ENCODE results near the gene CD248.

The CD248 gene

GRCh38 chr11:66315498-66315885 lies 1.4 kb downstream of the CD248 start:
- TF ChIP-seq CTCF (IDR thresholded peaks at IDR 0.05; ENCODE audit: low read depth, low read length) = no peak

GRCh38 chr11:66314561-66315497 lies 2.0 kb downstream of the CD248 start:
- peak overlapping the region; percentile 63 to 65 for H3K4me3 ChIP-seq (replicated peaks in 1 of 2; ENCODE audit: low read depth in 2 of 2, low read length in 2 of 2)
- TF ChIP-seq CTCF (IDR thresholded peaks at IDR 0.05; ENCODE audit: low read depth, low read length) = no peak
- DNase-seq (ENCODE audit: low read depth in 2 of 2) = no peak

More at GRCh38 chr11:66315498-66315885, 1.4 kb downstream of the CD248 start:
- H3K4me3 ChIP-seq (replicated peaks in 1 of 2; ENCODE audit: low read depth in 2 of 2, low read length in 2 of 2) = peak overlapping the region; percentile 63 to 65
- DNase-seq (ENCODE audit: low read depth in 2 of 2) = no peak

- no peak for TF ChIP-seq CTCF (IDR thresholded peaks at IDR 0.05; ENCODE audit: low read depth, low read length)
- no peak for DNase-seq (ENCODE audit: low read depth in 2 of 2)
- H3K4me3 ChIP-seq (replicated peaks in 1 of 2; ENCODE audit: low read depth in 2 of 2, low read length in 2 of 2) = peak overlapping the region; percentile 63 to 65
Observed at GRCh38 chr11:66314186-66314501, 2.7 kb downstream of the CD248 start.

GRCh38 chr11:66313321-66314185 lies 3.3 kb downstream of the CD248 start:
- H3K4me3 ChIP-seq (replicated peaks in 1 of 2; ENCODE audit: low read depth in 2 of 2, low read length in 2 of 2) = peak overlapping the region; percentile 63 to 65
- peak; percentile 31 for TF ChIP-seq CTCF (IDR thresholded peaks at IDR 0.05; ENCODE audit: low read depth, low read length)

GRCh38 chr11:66312549-66313320 lies 4.1 kb downstream of the CD248 start:
- peak; percentile 99 to 100 for DNase-seq (ENCODE audit: low read depth in 2 of 2)
- no peak for TF ChIP-seq CTCF (IDR thresholded peaks at IDR 0.05; ENCODE audit: low read depth, low read length)
- peak overlapping the region; percentile 63 to 65 for H3K4me3 ChIP-seq (replicated peaks in 1 of 2; ENCODE audit: low read depth in 2 of 2, low read length in 2 of 2)

More at GRCh38 chr11:66313321-66314185, 3.3 kb downstream of the CD248 start:
- peak; percentile 38 to 58 for DNase-seq (ENCODE audit: low read depth in 2 of 2)

GRCh38 chr11:66311965-66312548 lies 4.8 kb downstream of the CD248 start:
- no peak for TF ChIP-seq CTCF (IDR thresholded peaks at IDR 0.05; ENCODE audit: low read depth, low read length)
- peak overlapping the region; percentile 46 to 58 for H3K4me3 ChIP-seq (replicated peaks in 1 of 2; ENCODE audit: low read depth in 2 of 2, low read length in 2 of 2)
- peak; percentile 94 to 97 for DNase-seq (ENCODE audit: low read depth in 2 of 2)

Measured in cardiac fibroblast (primary cell).